GM12892 (cell line): ENCODE data around the gene APPBP2.

Source experiments
- DNase-seq: peaks from one replicate; pipeline ENCODE4 v3.0.0; 2011; ENCODE audit not compliant: insufficient read length
- FAIRE-seq: peaks from 2 replicates; lab custom pipeline; 2011; peaks lifted over from hg19 to GRCh38; lab: Jason Lieb, UNC
- POLR2A ChIP-seq: IDR thresholded peaks from 2 replicates; pipeline ENCODE4 v1.6.1; 2011; ENCODE audit warnings: low read depth, low read length, control low read depth
- POLR2AphosphoS5 ChIP-seq: IDR thresholded peaks from 2 replicates; pipeline ENCODE4 v1.6.1; 2011; ENCODE audit warnings: low read depth, low read length, control low read depth
- TAF1 ChIP-seq: IDR thresholded peaks from 2 replicates; pipeline ENCODE4 v1.6.1; 2011; ENCODE audit warnings: low read depth, mild to moderate bottlenecking, control low read depth, low read length, borderline replicate concordance

The APPBP2 gene

GRCh38 chr17:60481604-60482003 lies 44.4 kb downstream of the APPBP2 start:
- DNase-seq, result no peak
- FAIRE-seq, result no peak
- no peak for TF ChIP-seq TAF1
- TF ChIP-seq POLR2AphosphoS5, result no peak
- no peak for TF ChIP-seq POLR2A

GRCh38 chr17:60473788-60474187 lies 52.3 kb downstream of the APPBP2 start:
- TF ChIP-seq POLR2A (no peak), POLR2AphosphoS5 (no peak), TAF1 (no peak)
- no peak for DNase-seq
- no peak for FAIRE-seq

GRCh38 chr17:60472449-60472848 lies 53.6 kb downstream of the APPBP2 start:
- TF ChIP-seq TAF1 (no peak), POLR2A (no peak), POLR2AphosphoS5 (no peak)
- no peak for DNase-seq
- FAIRE-seq, result no peak

DNA sequence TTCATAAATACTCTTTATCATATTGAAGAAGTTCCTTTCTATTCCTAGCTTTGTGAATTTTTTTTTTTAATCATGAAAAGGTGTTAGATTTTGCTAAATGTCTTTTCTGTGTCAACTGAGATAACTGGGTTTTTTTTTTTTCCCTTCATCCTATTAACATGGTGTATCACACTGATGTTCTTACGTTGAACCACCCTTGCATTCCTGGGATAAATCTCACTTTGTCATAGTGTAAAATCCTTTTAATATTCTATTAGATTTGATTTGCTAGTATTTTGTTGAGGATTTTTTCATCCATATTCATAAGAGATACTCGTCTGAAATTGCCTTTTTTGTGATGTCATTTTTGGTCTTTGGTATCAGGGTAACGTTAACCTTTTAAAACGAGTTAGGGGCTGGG lies 54.6 kb downstream of the APPBP2 start:
- DNase-seq (no peak), FAIRE-seq (no peak)
- TF ChIP-seq POLR2A, result no peak
- TF ChIP-seq POLR2AphosphoS5, result no peak
- TF ChIP-seq TAF1, result no peak

DNA sequence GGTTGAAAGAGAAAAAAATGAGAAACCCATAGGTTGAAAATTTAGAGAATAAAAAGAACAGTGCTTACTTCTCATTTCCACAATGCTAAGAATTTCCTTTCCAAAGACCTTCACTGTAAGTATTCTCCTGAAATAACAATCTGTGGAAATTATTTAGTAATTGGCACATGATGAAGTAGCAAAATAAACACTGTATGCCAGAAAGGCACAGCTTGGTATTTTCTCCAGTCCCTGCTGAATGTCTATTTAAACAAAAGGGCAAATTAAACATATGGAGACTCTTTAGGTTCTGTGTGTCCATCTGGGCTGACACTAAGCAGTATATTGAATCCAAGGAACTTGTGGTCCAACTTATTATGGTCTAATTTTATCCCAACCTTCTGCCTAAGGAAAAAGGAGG lies 57.7 kb downstream of the APPBP2 start:
- TF ChIP-seq POLR2A (no peak), TAF1 (no peak), POLR2AphosphoS5 (no peak)
- FAIRE-seq (no peak), DNase-seq (no peak)

- FAIRE-seq, result no peak
- no peak for DNase-seq
- no peak for TF ChIP-seq POLR2A
- no peak for TF ChIP-seq POLR2AphosphoS5
- no peak for TF ChIP-seq TAF1
These were observed 61.7 kb downstream of the APPBP2 start for GRCh38 chr17:60464343-60464742.

- TF ChIP-seq POLR2A (no peak), POLR2AphosphoS5 (no peak), TAF1 (no peak)
- no peak for DNase-seq
- FAIRE-seq, result no peak
These were observed 62.7 kb downstream of the APPBP2 start for GRCh38 chr17:60463157-60463835.

GRCh38 chr17:60461584-60461983 lies 64.5 kb downstream of the APPBP2 start:
- TF ChIP-seq POLR2AphosphoS5 (no peak), POLR2A (no peak), TAF1 (no peak)
- FAIRE-seq, result no peak
- no peak for DNase-seq

GRCh38 chr17:60457148-60457547 lies 68.9 kb downstream of the APPBP2 start:
- FAIRE-seq (no peak), DNase-seq (no peak)
- no peak for TF ChIP-seq TAF1
- no peak for TF ChIP-seq POLR2AphosphoS5
- no peak for TF ChIP-seq POLR2A

DNA sequence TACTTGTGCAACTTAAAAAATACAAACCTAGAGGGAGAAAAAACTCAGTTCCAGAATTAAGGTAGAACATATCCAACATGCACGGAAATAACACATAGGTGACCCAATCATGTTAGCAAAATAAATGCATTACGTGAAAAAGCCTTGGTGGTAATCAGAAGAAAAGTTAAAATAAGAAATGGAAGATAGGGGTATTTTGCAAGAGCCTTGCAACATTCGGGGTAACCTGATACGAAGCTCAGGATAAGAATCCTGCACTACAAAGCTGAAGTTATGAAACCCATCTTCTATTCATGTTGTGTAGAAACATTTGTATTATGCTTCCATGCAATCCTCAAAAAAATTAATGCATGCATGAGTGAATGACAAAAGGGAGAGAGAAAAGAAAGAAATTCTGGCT lies 70.7 kb downstream of the APPBP2 start:
- FAIRE-seq, result no peak
- DNase-seq, result no peak
- TF ChIP-seq POLR2A (no peak), POLR2AphosphoS5 (no peak), TAF1 (no peak)

DNA sequence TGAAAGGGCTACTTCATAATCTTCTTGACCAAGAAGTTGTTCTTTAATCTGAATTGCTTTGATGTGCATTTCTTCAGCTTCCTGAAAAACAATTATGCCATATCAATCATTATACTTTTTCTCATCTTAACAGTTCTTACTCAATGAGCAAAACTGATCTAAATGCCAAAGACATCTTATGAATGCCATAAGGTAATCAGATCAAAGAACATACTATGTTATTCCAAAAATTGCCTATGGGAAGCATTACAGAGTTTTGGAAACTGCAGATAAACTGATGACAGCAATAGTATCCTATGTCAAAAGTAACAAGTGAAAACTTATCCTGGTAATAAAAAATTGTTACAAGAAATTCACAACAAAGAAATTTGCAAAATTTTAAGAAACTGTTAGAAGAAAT lies 74.1 kb downstream of the APPBP2 start:
- DNase-seq (no peak), FAIRE-seq (no peak)
- TF ChIP-seq TAF1 (no peak), POLR2AphosphoS5 (no peak), POLR2A (no peak)

DNA sequence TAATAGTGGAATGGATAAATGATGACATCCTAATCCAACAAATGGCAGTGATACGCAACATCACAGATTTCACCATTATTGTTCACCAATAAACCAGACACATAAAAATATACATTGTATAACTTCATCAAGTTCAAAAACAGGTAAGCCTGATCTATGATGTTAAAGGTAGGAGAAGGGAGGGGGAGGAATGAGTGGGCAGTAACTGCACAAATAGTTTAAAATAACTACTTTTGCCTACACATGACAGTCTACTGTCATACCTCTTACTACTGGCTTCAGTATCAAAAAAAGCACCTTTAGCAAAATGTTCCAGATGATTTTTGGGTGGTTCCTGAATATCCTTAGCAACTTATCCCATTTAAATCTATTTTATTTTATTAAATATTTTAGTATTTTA lies 75.0 kb downstream of the APPBP2 start:
- FAIRE-seq, result no peak
- TF ChIP-seq TAF1, result no peak
- no peak for TF ChIP-seq POLR2A
- TF ChIP-seq POLR2AphosphoS5, result no peak
- DNase-seq, result no peak

GRCh38 chr17:60447375-60447774 lies 78.7 kb downstream of the APPBP2 start:
- TF ChIP-seq TAF1 (no peak), POLR2AphosphoS5 (no peak), POLR2A (no peak)
- no peak for DNase-seq
- FAIRE-seq, result no peak
